ENCODE measurements around the gene ASB16. TPM values are rescaled to one million over a fixed set of nuclear protein-coding genes. Genes with fewer than 3 reads are reported as not detected.

Gene ASB16
- total RNA-seq, 2 experiments from 2014 or later = 0.30 to 0.44 TPM

DNA sequence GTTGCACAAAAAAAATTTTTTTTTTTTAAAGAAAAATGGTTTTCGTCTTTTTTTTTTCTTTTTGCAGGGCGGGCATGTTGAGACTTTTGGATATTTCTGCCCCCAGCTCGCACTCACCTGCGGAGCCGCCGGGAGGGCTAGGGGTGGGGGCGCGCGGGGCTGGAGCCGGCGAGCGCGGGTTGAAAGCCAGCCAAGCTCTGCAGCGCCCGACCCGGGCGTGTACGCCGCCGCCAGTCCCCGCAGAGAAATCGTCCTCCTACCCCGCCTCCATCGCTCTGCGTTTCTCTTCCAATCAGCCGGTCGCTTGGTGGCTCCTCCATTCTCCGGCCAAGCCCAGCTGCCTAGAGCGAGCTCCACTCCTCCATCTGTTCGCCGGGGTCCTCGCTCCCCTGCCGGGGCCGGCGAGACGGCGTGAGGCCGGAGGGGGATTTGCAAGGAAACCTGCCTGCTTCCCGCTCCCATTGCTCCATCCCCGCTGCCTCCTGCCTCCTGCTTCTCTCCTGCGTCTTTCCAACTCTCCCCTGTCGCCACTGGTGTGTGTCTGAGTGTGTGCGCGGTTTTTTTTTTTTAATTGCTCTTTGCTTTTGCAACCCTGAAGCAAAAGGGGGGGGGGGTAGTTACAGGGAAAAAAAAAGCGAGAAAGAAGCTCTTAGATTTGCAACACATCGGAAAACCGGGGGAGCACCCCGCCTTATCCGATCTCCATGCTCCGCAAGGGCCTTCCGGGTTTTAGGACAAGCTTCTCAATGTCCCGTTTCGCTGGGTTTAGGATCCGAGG, 50.8 kb downstream of the ASB16 start:
- Histone ChIP-seq H3K9me3 (ENCODE audit: low read length) (no peaks in the 10 kb centered on the region), H2AFZ (ENCODE audit: low read length) (peak overlapping the region; percentile 5; the same call in 1 of the 2 replicates), H4K20me1 (ENCODE audit: insufficient read depth, low read length) (no peaks in the 10 kb centered on the region), H3K4me2 (ENCODE audit: low read length) (peak overlapping the region; percentile 80), H3K9me2 (ENCODE audit: insufficient read depth, low read length) (no peaks in the 10 kb centered on the region), H3K4me3 (ENCODE audit: low read depth, low read length, poor library complexity, severe bottlenecking) (peak overlapping the region; percentile 90), H3K4me1 (ENCODE audit: insufficient read depth, low read length, poor library complexity, severe bottlenecking) (peaks cover 16% of the 10 kb centered on the region), H3K36me3 (ENCODE audit: insufficient read depth, low read length) (peaks cover 20% of the 10 kb centered on the region), H3K79me2 (ENCODE audit: insufficient read depth, low read depth, low read length) (peaks cover 25% of the 10 kb centered on the region), H3K27ac (ENCODE audit: low read depth, low read length, poor library complexity, severe bottlenecking) (peak overlapping the region; percentile 86)
- peak; percentile 87 for DNase-seq (ENCODE audit: low spot score)
- no TSS peak for BruUV-seq (replicated peaks)
- ChIA-PET POLR2A (interaction anchor here (0.6 to 1.5 kb wide), 9 partner anchors 9 to 291 kb away, joined by 3 to 5 read pairs (median 4); no protein-coding TSS in a partner anchor), CTCF (ENCODE audit: unreplicated experiment) (interaction anchor here (0.7 kb wide), 1 partner anchor 52 kb away, joined by 3 read pairs; no protein-coding TSS in a partner anchor)
- TF ChIP-seq CTCF (conservative IDR thresholded peaks at IDR 0.05; ENCODE audit: low read length) (peak; percentile 24; the same call in 1 of the 2 replicates), EZH2phosphoT487 (IDR thresholded peaks at IDR 0.05; ENCODE audit: borderline replicate concordance, low read depth, low read length) (no peak)
- intact Hi-C loops (cut with micrococcal nuclease; ENCODE audit: unreplicated experiment) = no loop called here

DNA sequence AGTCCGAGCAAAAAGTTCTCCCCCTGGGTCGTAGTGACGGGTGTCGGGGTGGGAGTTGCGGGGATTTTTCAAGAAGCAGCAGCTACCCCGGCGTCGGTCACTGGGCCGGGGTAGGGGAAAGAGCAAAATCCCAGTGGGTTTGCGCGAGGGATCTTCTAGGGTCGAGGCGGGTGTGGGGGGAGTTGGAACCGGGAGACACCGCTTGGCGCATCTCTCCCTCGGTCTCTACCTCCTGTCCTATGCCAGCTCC, 51.3 kb downstream of the ASB16 start:
- H3K27ac ChIP-seq (ENCODE audit: low read depth, low read length, poor library complexity, severe bottlenecking) = peak overlapping the region; percentile 86
- no peaks in the 10 kb centered on the region for H3K9me3 ChIP-seq (ENCODE audit: low read length)
- no peak for DNase-seq (ENCODE audit: low spot score)
- H2AFZ ChIP-seq (ENCODE audit: low read length) = peak overlapping the region; percentile 5; the same call in 1 of the 2 replicates
- BruUV-seq (replicated peaks) = no TSS peak
- ChIA-PET POLR2A (interaction anchor here (0.6 to 1.5 kb wide), 9 partner anchors 9 to 290 kb away, joined by 3 to 5 read pairs (median 4); no protein-coding TSS in a partner anchor), CTCF (ENCODE audit: unreplicated experiment) (interaction anchor here (0.7 kb wide), 1 partner anchor 53 kb away, joined by 3 read pairs; no protein-coding TSS in a partner anchor)
- peaks cover 15% of the 10 kb centered on the region for H3K36me3 ChIP-seq (ENCODE audit: insufficient read depth, low read length)
- H3K9me2 ChIP-seq (ENCODE audit: insufficient read depth, low read length) = no peaks in the 10 kb centered on the region
- H4K20me1 ChIP-seq (ENCODE audit: insufficient read depth, low read length) = no peaks in the 10 kb centered on the region
- intact Hi-C loops (cut with micrococcal nuclease; ENCODE audit: unreplicated experiment) = no loop called here
- H3K79me2 ChIP-seq (ENCODE audit: insufficient read depth, low read depth, low read length) = peaks cover 20% of the 10 kb centered on the region
- TF ChIP-seq EZH2phosphoT487 (IDR thresholded peaks at IDR 0.05; ENCODE audit: borderline replicate concordance, low read depth, low read length) (no peak), CTCF (conservative IDR thresholded peaks at IDR 0.05; ENCODE audit: low read length) (no peak)
- peak overlapping the region; percentile 90 for H3K4me3 ChIP-seq (ENCODE audit: low read depth, low read length, poor library complexity, severe bottlenecking)
- H3K4me1 ChIP-seq (ENCODE audit: insufficient read depth, low read length, poor library complexity, severe bottlenecking) = peaks cover 11% of the 10 kb centered on the region
- peak overlapping the region; percentile 80 for H3K4me2 ChIP-seq (ENCODE audit: low read length)
